Esophagus squamous epithelium (tissue), 4 donors: ENCODE results near the gene OR2T5.
"Not testable (repeated sequence)": the region's sequence is repeated elsewhere in the genome, so short reads cannot be mapped to it uniquely, and the experiment has no call there.

Experiments
- CTCF ChIP-seq, 6 experiments: fragments of 450-650 bp in 4 of 6; fragments of 200-600 bp in 2 of 6; sonication (generic) in 2 of 6; IDR thresholded peaks; one replicate each; pipeline ENCODE4 v1.5.1; 2016 to 2019; ENCODE audit warnings: antibody characterized with exemption in 6 of 6, mild to moderate bottlenecking in 4 of 6, moderate library complexity in 4 of 6
- POLR2A ChIP-seq, 4 donors: fragments of 450-650 bp; IDR thresholded peaks; one replicate each; pipeline ENCODE4 v1.6.1; 2017; ENCODE audit warnings: antibody characterized with exemption in 4 of 4, mild to moderate bottlenecking in 4 of 4, moderate library complexity in 3 of 4

- not testable (repeated sequence) for TF ChIP-seq CTCF, POLR2A (IDR thresholded peaks at IDR 0.05)
Measured at GRCh38 chr1:248459117-248459516, 29.3 kb upstream of the OR2T5 start.
